SK-N-SH (cell line): ENCODE data around the gene CCDC127. TPM values are rescaled to one million over a fixed set of nuclear protein-coding genes. Genes with fewer than 3 reads are reported as not detected.

ENCODE experiments used
- CTCF ChIA-PET: fragments of 300-600, 350-600 bp; formaldehyde crosslinking; extraction: SDS; loops from one replicate; lab custom pipeline; 2021; lab: Yijun Ruan, JAX
- POLR2A ChIA-PET: fragments of 350-600 bp; sonication (Branson Sonifier 250); formaldehyde crosslinking; extraction: SDS; loops from one replicate; lab custom pipeline; 2020; ENCODE audit warnings: antibody characterized with exemption, inconsistent platforms; lab: Yijun Ruan, JAX
- DNase-seq: peaks from one replicate; pipeline ENCODE4 v3.0.0; 2012
- H2AFZ ChIP-seq: fragments of 200-600 bp; sonication (generic); 2 replicates; pipeline ENCODE4 v1.8.1; 2016; ENCODE audit warnings: antibody characterized with exemption, mild to moderate bottlenecking, low read depth
- H3F3A ChIP-seq: fragments of 200-600 bp; sonication (generic); replicated peaks from 2 replicates; pipeline ENCODE3; 2016; ENCODE audit warnings: antibody characterized with exemption, mild to moderate bottlenecking; ENCODE audit not compliant: insufficient read depth
- H3K27ac ChIP-seq, 2 experiments: fragments of 200-500 bp in 1 of 2; fragments of 200-600 bp in 1 of 2; sonication (Bioruptor generic) in 1 of 2; sonication (generic), shearing (Covaris generic) in 1 of 2; 2 replicates each; pipeline versions ENCODE4 v1.5.1 to v1.6.1; 2014 to 2016; ENCODE audit warnings: low read depth in 2 of 2, inconsistent platforms in 1 of 2, low read length in 1 of 2, mild to moderate bottlenecking in 1 of 2, mixed read lengths in 1 of 2
- H3K27me3 ChIP-seq: fragments of 200-600 bp; sonication (generic), shearing (Covaris generic); 2 replicates; pipeline ENCODE4 v1.6.1; 2016; ENCODE audit warnings: mixed run types; ENCODE audit not compliant: insufficient read depth
- H3K36me3 ChIP-seq, 2 experiments: fragments of 200-500 bp in 1 of 2; fragments of 200-600 bp in 1 of 2; sonication (Bioruptor generic) in 1 of 2; sonication (generic) in 1 of 2; replicated peaks in 1 of 2; 2 replicates each; pipeline versions ENCODE3 to v1.5.1; 2014 to 2016; ENCODE audit warnings: low read length in 1 of 2, mild to moderate bottlenecking in 1 of 2; ENCODE audit not compliant: insufficient read depth in 2 of 2, control insufficient read depth in 1 of 2
- H3K4me1 ChIP-seq, 2 experiments: fragments of 200-500 bp in 1 of 2; fragments of 200-600 bp in 1 of 2; sonication (Bioruptor generic) in 1 of 2; sonication (generic), shearing (Covaris generic) in 1 of 2; 2 replicates each; pipeline versions ENCODE4 v1.5.1 to v1.6.1; 2014 to 2016; ENCODE audit warnings: low read depth in 1 of 2, low read length in 1 of 2, mixed run types in 1 of 2; ENCODE audit not compliant: insufficient read depth in 2 of 2, control insufficient read depth in 1 of 2
- H3K4me2 ChIP-seq: fragments of 200-600 bp; sonication (generic), shearing (Covaris generic); 2 replicates; pipeline ENCODE4 v1.6.1; 2017; ENCODE audit warnings: mixed run types
- H3K4me3 ChIP-seq, 2 experiments: fragments of 200-500 bp in 1 of 2; fragments of 200-600 bp in 1 of 2; sonication (Bioruptor generic) in 1 of 2; sonication (generic), shearing (Covaris generic) in 1 of 2; 2 replicates each; pipeline versions ENCODE4 v1.5.1 to v1.8.1; 2014 to 2016; ENCODE audit warnings: low read depth in 2 of 2, inconsistent platforms in 1 of 2, low read length in 1 of 2, mild to moderate bottlenecking in 1 of 2, mixed read lengths in 1 of 2, moderate library complexity in 1 of 2
- H3K79me2 ChIP-seq: fragments of 200-600 bp; sonication (generic); 2 replicates; pipeline ENCODE4 v1.8.1; 2017; ENCODE audit warnings: mild to moderate bottlenecking; ENCODE audit not compliant: insufficient read depth
- H3K9ac ChIP-seq: fragments of 200-600 bp; sonication (generic); 2 replicates; pipeline ENCODE4 v1.6.1; 2017; ENCODE audit warnings: mixed run types
- H3K9me2 ChIP-seq: fragments of 200-600 bp; sonication (generic); 2 replicates; pipeline ENCODE4 v1.6.1; 2017; ENCODE audit warnings: mixed run types
- H3K9me3 ChIP-seq: fragments of 200-600 bp; sonication (generic); 2 replicates; pipeline ENCODE4 v1.6.1; 2017; ENCODE audit warnings: mixed run types, mild to moderate bottlenecking, moderate library complexity
- H4K20me1 ChIP-seq: fragments of 200-600 bp; sonication (generic); 2 replicates; pipeline ENCODE4 v1.6.1; 2017; ENCODE audit warnings: mild to moderate bottlenecking, mixed run types; ENCODE audit not compliant: insufficient read depth
- CHD2 ChIP-seq: fragments of 150-350 bp; IDR thresholded peaks from 2 replicates; pipeline ENCODE4 v1.6.1; 2018; ENCODE audit warnings: low read length; ENCODE audit not compliant: partially characterized antibody
- EP300 ChIP-seq, 2 experiments: IDR thresholded peaks; 2 replicates each; pipeline versions ENCODE4 v1.4.0 to v1.6.1; 2012; ENCODE audit warnings: borderline replicate concordance in 1 of 2, low read depth in 1 of 2, low read length in 1 of 2
- GATA2 ChIP-seq: sonication (generic); formaldehyde crosslinking; IDR thresholded peaks from 2 replicates; pipeline ENCODE4 v1.5.0; 2020; ENCODE audit warnings: mild to moderate bottlenecking, missing genetic modification reagents
- IRF3 ChIP-seq: fragments of 150-350 bp; IDR thresholded peaks from 2 replicates; pipeline ENCODE4 v1.6.1; 2016; ENCODE audit warnings: mild to moderate bottlenecking, low read depth, low read length
- JUND ChIP-seq: IDR thresholded peaks from 2 replicates; pipeline ENCODE4 v1.4.0; 2012
- RAD21 ChIP-seq: IDR thresholded peaks from 2 replicates; pipeline ENCODE4 v1.6.1; 2012; ENCODE audit warnings: mild to moderate bottlenecking, low read length
- RCOR1 ChIP-seq: fragments of 150-350 bp; IDR thresholded peaks from 2 replicates; pipeline ENCODE4 v1.6.1; 2017; ENCODE audit warnings: antibody characterized with exemption, low read length
- SMC3 ChIP-seq: IDR thresholded peaks from 2 replicates; pipeline ENCODE4 v1.6.1; 2012; ENCODE audit warnings: low read depth, low read length, improper control_type of control experiment
- TEAD4 ChIP-seq: IDR thresholded peaks from 2 replicates; pipeline ENCODE4 v1.4.0; 2012; ENCODE audit warnings: mild to moderate bottlenecking, borderline replicate concordance; ENCODE audit not compliant: insufficient read depth
- USF2 ChIP-seq: fragments of 150-350 bp; IDR thresholded peaks from 2 replicates; pipeline ENCODE4 v1.6.1; 2017; ENCODE audit warnings: antibody characterized with exemption, low read length, low read depth, borderline replicate concordance
- ZBTB33 ChIP-seq: IDR thresholded peaks from 2 replicates; pipeline ENCODE4 v1.4.0; 2012; ENCODE audit warnings: low read depth, borderline replicate concordance
- WGBS: methylation state at CpG from one replicate; pipeline ENCODE4 v1.1.6; 2017; ENCODE audit warnings: low lambda C conversion rate; 5-methylcytosine and 5-hydroxymethylcytosine counted together
- polyA plus RNA-seq, 3 experiments: library from polyadenylated mRNA; depleted of rRNA; stranded (reverse); fragments of >200 nt; gene quantifications; 2 replicates each; pipeline ENCODE4 v1.2.3, GENCODE V29; 2012
- TF ChIP-seq, protein P1 (sequence below): IDR thresholded peaks from 2 replicates; pipeline ENCODE4 v1.4.0; 2012; ENCODE audit warnings: low read depth, borderline replicate concordance
- TF ChIP-seq, protein P2 (sequence below): IDR thresholded peaks from 2 replicates; pipeline ENCODE4 v1.4.0; 2012; ENCODE audit warnings: low read depth

Gene CCDC127
- polyA plus RNA-seq, 1 of the 3 experiments (the other 2 are of a cell fraction), result 3.9 TPM

- no peak for TF ChIP-seq IRF3
- no peak for TF ChIP-seq RAD21
- no peak for TF ChIP-seq SMC3
- no peak for TF ChIP-seq USF2
- TF ChIP-seq, all 33 proteins: peak for 0
These were observed 59.0 kb downstream of the CCDC127 start (continued) for GRCh38 chr5:158807-159447.

DNA sequence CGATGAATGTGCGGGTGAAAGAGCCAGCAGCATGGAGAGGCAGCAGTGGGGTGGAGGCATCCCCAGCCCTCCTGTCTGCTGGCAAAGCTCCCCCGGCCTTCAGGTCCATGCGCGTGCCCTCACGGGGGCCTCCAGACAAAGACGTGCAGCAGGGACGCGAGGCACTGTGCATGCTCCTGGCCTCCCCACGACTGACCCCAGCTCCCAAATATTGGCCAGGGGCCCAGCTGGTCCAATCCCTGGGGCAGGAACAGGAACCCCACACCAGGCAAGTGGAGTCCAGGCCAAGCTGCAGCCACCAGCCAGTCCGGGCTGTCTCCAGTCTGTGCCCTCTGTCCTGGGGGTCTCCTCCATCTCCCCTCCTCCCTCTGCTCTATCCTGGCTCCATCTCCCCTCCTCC lies 60.2 kb downstream of the CCDC127 start:
- Histone ChIP-seq H2AFZ (no peak overlapping the region), H3K4me1 (no peaks in the 10 kb centered on the region), H3K36me3 (no peaks in the 10 kb centered on the region), H3K9ac (no peak overlapping the region), H3F3A (peaks cover 3% of the 10 kb centered on the region), H3K9me2 (no peaks in the 10 kb centered on the region), H3K27ac (no peak overlapping the region), H4K20me1 (no peaks in the 10 kb centered on the region), H3K4me2 (no peak overlapping the region), H3K4me3 (no peak overlapping the region), H3K79me2 (no peaks in the 10 kb centered on the region), H3K9me3 (no peaks in the 10 kb centered on the region), H3K27me3 (no peaks in the 10 kb centered on the region; the same call in 1 of the 2 replicates)
- no peak for TF ChIP-seq RCOR1
- CTCF ChIA-PET, result no interaction called here
- POLR2A ChIA-PET, result no interaction called here
- WGBS, result 77% methylated on average over 8 of the region's 11 CpGs
- DNase-seq, result no peak

DNA sequence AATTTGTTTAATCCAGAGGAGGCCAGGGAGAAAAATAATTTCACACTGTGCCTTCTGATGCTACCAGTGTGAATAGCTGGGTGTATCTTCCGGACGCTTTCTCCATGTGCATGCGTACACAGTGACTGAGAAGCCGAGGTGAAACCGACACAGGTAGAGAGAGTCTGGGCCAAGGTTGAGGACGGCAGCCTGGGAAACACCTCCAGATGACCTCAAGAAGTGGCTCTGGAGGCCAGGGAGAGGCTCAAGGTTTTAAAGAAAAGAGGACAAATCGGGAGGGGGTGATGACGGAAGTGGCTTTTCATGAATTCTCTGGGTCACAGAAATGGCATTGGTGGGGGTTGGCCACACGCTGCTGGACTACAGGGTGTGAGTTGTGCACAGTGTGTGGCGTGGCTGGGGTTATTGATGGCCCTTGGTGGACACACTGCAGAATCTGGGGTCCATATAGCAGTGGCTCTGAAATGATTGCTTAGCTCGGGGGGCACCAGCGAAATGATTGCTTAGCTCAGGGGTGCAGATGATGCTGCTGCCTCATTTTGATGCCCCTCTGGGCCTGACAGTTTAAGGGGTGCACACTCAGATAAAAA lies 60.7 kb downstream of the CCDC127 start:
- H3K4me2 ChIP-seq, result no peak overlapping the region
- peaks cover 3% of the 10 kb centered on the region for H3F3A ChIP-seq
- WGBS, result 80% methylated on average over 9 of the region's 12 CpGs
- no peak overlapping the region for H3K27ac ChIP-seq
- H2AFZ ChIP-seq, result no peak overlapping the region
- no peaks in the 10 kb centered on the region for H3K36me3 ChIP-seq
- H3K9me2 ChIP-seq, result no peaks in the 10 kb centered on the region
- no peaks in the 10 kb centered on the region for H3K4me1 ChIP-seq
- H3K9ac ChIP-seq, result no peak overlapping the region
- TF ChIP-seq JUND (no peak), EP300 (IDR thresholded peaks at IDR 0.05; ENCODE audit: borderline replicate concordance in 1 of 2, low read depth in 1 of 2, low read length in 1 of 2) (no peak), ZBTB33 (no peak), CHD2 (no peak), IRF3 (no peak), GATA2 (no peak), TEAD4 (no peak)
- TF ChIP-seq, protein P1, sequence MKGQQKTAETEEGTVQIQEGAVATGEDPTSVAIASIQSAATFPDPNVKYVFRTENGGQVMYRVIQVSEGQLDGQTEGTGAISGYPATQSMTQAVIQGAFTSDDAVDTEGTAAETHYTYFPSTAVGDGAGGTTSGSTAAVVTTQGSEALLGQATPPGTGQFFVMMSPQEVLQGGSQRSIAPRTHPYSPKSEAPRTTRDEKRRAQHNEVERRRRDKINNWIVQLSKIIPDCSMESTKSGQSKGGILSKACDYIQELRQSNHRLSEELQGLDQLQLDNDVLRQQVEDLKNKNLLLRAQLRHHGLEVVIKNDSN, result no peak
- TF ChIP-seq, protein P2, sequence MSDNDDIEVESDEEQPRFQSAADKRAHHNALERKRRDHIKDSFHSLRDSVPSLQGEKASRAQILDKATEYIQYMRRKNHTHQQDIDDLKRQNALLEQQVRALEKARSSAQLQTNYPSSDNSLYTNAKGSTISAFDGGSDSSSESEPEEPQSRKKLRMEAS, result no peak
- H3K9me3 ChIP-seq, result no peaks in the 10 kb centered on the region
- H3K27me3 ChIP-seq, result no peaks in the 10 kb centered on the region; the same call in 1 of the 2 replicates
- CTCF ChIA-PET, result no interaction called here
- H4K20me1 ChIP-seq, result no peaks in the 10 kb centered on the region
- no peak for DNase-seq
- H3K4me3 ChIP-seq, result no peak overlapping the region
- no peaks in the 10 kb centered on the region for H3K79me2 ChIP-seq
- POLR2A ChIA-PET, result no interaction called here
